GM21367 (cell line): ENCODE results near the gene INTS7.
"Not testable (repeated sequence)": the region's sequence is repeated elsewhere in the genome, so short reads cannot be mapped to it uniquely, and the experiment has no call there.

ENCODE experiments used
- ATAC-seq: cut with Tn5 transposase; IDR thresholded peaks from one replicate; pipeline ENCODE4 v1.9.1; 2021; ENCODE audit not compliant: unreplicated experiment

The INTS7 gene

GRCh38 chr1:212035835-212036605 is 663 bp upstream of the INTS7 start:
- ATAC-seq, result peak; percentile 6

DNA sequence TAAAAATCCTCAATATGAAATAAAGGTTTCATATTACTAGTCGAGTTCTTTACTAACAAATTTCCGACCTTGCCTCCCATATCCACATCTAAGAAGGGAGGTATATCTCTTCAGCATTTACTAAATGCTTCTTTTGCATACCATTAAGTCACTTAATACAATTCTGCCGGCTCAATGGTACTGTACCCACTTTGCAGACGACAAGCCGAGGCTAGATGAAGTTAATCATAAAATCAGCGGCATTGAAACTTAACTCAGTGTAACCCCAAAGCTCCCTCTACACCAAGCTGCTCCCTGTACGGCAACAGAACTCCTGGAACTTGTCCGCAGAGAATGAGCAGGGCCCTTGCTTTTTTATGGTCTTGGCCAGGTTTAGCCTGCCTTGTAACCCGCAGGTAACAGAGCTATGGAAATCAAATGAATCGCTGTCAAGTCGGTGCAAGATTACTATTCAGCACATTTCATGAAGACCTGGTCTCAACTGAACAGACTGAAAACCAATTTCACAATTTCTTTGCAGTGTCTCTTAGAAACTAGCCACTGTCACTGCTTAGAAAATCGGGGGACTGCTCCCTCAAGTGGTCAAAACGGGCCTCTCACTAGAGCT is 738 bp downstream of the INTS7 start:
- ATAC-seq, result peak; percentile 8

GRCh38 chr1:212030936-212031528 is 4.3 kb downstream of the INTS7 start:
- no peak for ATAC-seq

DNA sequence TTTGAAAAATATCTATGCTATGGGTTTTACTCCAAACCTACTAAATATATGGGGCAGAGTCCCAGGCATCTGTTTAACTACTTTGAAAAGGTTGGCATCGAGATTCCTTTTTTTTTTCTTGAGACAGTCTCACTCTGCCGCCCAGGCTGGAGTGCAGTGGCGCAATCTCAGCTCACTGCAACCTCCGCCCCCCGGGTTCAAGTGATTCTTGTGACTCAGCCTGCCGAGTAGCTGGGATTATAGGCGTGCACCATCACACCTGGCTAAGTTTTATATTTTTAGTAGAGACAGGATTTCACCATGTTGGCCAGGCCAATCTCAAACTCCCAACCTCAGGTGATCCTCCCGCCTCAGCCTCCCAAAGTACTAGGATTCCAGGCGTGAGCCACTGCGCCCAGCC is 7.6 kb downstream of the INTS7 start:
- ATAC-seq, result not testable (repeated sequence)

DNA sequence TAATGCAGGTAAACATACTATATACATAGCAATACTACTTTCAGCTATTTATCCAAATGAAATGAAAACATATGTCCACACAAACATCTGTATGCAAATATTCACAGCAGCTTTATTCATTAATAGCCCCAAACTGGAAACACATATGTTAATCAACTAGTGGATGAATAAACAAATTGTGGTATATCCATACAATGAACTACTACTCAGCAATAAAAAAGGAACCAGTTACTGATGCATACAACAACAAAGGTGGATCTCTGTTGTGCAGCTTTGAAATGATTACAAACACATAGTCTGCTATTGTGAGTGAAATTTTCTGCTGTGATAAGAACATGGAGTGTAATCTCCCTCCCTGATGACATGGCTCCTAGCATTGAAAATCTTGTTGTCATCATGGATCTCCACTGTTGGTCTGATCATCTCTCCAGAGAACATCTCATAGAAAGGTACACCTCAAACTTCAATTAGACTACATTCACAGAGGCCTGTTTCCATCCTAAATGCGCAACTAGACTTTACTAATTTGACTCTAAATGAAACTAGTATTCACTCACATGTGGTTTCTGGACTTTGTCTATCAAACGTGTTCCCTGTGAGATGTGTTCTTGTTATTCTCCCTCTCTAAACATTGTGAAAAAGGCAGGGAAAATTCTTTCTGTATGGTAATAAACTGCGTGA is 10.7 kb downstream of the INTS7 start:
- no peak for ATAC-seq

DNA sequence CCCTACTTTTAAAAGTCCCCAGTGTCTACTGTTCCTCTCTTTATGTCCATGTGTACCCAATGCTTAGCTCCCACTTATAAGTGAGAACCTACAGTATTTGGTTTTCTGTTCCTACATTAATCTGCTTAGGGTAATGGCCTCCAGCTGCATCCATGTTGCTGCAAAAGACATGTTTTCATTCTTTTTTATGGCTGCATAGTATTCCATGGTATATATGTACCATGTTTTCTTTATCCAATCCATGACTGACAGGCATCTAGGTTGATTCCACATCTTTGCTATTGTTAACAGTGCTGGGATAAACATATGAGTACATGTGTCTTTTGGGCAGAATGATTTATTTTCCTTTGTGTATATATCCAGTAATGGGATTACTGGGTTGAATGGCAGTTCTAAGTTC is 12.4 kb downstream of the INTS7 start:
- ATAC-seq, result not testable (repeated sequence)

- no peak for ATAC-seq
These were observed 13.8 kb downstream of the INTS7 start for GRCh38 chr1:212021563-212021962.

DNA sequence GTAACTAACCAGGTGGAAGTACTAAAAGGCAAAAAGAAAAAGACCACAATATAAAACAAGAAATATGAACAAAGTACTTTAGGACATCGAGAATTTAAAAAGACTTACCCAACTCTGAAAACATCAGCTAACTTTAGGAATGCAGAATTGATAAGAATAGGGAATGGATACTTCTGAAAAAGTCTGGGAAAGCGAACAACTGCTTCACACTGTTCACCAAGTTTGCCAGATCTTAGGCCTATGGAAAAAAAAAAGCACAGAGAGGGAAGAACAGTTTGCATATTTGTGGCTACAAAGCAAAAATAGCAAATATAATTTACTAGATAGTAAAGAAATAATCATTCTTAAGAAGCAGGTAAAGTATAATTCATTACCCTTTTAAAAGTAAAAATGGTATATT is 14.4 kb downstream of the INTS7 start:
- ATAC-seq, result no peak

GRCh38 chr1:212013672-212014071 is 21.7 kb downstream of the INTS7 start:
- ATAC-seq, result no peak

DNA sequence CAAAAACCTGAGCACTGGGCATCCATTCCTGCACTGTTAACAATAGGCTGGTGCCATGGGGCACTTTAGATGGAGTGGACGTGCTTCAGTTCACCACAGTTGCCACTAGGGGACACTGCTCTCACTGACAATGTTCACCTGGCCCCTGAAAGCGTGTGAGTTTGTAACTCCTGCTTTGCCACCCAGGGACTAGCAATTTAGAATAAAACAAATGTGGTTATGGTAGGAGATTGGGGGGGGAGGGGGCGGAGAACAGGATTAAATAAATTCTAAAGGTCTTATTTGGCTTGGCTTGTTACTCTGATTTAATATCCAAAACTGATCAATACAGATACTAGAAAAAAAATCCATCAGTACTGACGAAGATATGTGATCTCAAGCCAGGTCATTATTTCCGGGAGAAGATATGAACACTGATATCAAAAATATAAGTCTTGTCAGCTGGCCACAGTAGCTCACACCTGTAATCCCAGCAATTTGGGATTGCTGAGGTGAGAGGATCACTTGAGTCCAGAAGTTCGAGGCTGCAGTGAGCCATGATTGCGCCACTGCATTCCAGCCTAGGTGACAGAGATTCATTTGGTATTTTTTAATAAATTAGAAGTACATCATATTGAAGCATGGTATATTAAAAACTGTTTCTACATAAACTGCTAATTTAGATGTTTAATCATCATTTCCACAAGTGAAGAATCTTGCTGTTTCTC is 23.2 kb downstream of the INTS7 start:
- ATAC-seq, result peak; percentile 92

DNA sequence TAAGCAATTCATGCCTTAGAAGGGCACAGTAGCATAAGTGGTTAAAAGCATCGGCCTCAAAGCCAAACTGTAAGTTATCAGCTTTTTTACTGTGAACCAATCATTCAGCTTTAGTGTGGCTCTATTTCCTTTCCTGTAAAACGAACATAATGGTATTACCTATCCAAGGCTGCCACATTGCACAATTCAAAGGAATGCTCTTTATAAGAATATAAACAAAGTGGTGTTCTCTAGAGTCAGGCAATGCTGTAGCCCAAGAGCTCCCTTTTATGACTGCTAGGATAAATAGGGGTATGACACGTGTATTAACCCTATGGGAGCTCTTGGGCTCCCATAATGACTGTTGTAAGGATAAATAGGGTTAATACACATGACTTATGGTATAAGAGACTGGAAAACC is 25.4 kb downstream of the INTS7 start:
- no peak for ATAC-seq

- ATAC-seq, result no peak
These were observed 25.8 kb downstream of the INTS7 start for GRCh38 chr1:212009561-212009960.

GRCh38 chr1:212007886-212008285 is 27.5 kb downstream of the INTS7 start:
- no peak for ATAC-seq

- no peak for ATAC-seq
These were observed 28.2 kb downstream of the INTS7 start for GRCh38 chr1:212007178-212007577.

DNA sequence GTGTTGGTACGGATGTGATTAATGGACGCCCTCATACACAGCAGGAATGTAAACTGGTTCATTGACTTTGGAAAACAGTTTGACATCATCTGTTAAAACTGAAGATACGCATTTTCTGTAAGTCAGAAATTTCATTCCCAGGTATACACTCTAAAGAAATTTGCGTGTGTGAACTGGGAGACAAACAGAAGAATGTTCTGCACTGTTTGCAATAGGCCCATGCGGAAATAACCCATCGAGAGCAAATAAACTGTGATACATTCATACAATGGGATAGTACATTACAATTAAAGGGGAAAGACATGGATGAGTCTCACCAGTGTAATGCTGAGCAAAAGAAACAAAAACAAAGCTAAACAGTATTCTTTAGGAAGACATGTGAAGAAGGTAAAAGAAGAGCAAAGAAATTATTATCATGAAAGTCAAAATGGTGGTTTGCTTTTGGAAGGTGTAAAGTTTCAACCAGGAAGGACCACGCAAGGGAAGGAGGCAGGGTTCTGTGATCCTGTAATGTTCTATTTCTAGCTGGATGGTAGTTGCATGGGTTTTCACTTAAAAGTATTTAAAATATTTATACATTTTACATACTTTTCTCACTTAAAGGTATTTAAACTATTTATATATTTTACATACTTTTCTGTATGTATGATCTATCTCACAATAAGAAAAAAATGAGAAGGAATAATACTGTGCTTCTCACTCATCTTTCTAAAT is 30.3 kb downstream of the INTS7 start:
- ATAC-seq, result no peak

DNA sequence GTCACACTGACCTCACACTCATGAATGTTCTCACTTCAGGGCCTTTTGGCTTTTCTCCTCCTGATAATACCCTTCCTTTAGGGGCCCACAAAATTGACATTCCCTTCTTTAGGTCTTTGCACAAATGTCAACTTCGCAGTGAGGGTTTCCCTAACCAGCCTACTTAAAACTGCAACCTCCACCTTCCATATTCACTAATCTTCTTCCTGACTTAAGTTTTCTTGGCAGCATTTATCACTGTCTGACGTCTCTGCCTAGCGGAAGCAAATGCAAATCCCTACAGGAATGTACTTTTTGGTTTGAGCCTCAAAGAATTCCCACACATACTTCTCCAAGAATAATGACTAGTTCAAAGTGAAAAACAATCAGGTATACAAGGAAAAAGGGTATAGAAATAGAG is 32.8 kb downstream of the INTS7 start:
- ATAC-seq, result no peak

GRCh38 chr1:211997426-211997825 is 37.9 kb downstream of the INTS7 start:
- ATAC-seq, result not testable (repeated sequence)

GRCh38 chr1:211991695-211992094 is 43.7 kb downstream of the INTS7 start:
- no peak for ATAC-seq

- no peak for ATAC-seq
These were observed 48.6 kb downstream of the INTS7 start for GRCh38 chr1:211986628-211987254.
